CD8-positive, alpha-beta memory T cell (primary cell): Measurements from ENCODE around the gene AGBL4. TPM values are rescaled to one million over a fixed set of nuclear protein-coding genes. Genes with fewer than 3 reads are reported as not detected.
A peak's percentile ranks its signal among the peaks of the same experiment; 100 is the strongest.

Experiments used
- CTCF ChIA-PET: fragments of 350-600 bp; sonication (Branson Sonifier 250); formaldehyde crosslinking; loops from one replicate; lab custom pipeline; 2021; ENCODE audit warnings: antibody characterized with exemption; lab: Charles Lee
- POLR2A ChIA-PET: fragments of 350-600 bp; sonication (Branson Sonifier 250); formaldehyde crosslinking; loops from one replicate; lab custom pipeline; 2021; ENCODE audit warnings: antibody characterized with exemption; lab: Charles Lee
- DNase-seq, 5 donors: peaks; one replicate each; pipeline versions ENCODE4 v3.0.0 to v3.0.0-alpha.2; 2020 to 2022; ENCODE audit warnings: mixed read lengths in 1 of 5
- H3K27ac ChIP-seq: one replicate; pipeline ENCODE4 v1.7.0; 2013; ENCODE audit warnings: low read depth, mild to moderate bottlenecking, low read length, moderate library complexity
- H3K27me3 ChIP-seq: 2 replicates; pipeline ENCODE4 v1.7.0; 2013; ENCODE audit warnings: low read length, mild to moderate bottlenecking; ENCODE audit not compliant: insufficient read depth, poor library complexity, severe bottlenecking
- H3K36me3 ChIP-seq: 2 replicates; pipeline ENCODE4 v1.7.0; 2013; ENCODE audit warnings: mild to moderate bottlenecking, low read length, moderate library complexity; ENCODE audit not compliant: insufficient read depth
- H3K4me1 ChIP-seq: 2 replicates; pipeline ENCODE4 v1.7.0; 2013; ENCODE audit warnings: mild to moderate bottlenecking, low read length, moderate library complexity; ENCODE audit not compliant: insufficient read depth
- H3K4me3 ChIP-seq: 2 replicates; pipeline ENCODE4 v1.7.0; 2013; ENCODE audit warnings: mild to moderate bottlenecking, low read length
- H3K9me3 ChIP-seq: 2 replicates; pipeline ENCODE4 v1.7.0; 2013; ENCODE audit warnings: mild to moderate bottlenecking, low read length
- H3K27ac Mint-ChIP-seq, 8 donors: one replicate each; pipeline ENCODE4 v1.8.0; 2020 to 2021; ENCODE audit warnings: mixed read lengths in 8 of 8, mild to moderate bottlenecking in 6 of 8, inconsistent platforms in 3 of 8, moderate library complexity in 3 of 8
- H3K27me3 Mint-ChIP-seq, 2 donors: one replicate each; pipeline ENCODE4 v1.8.0; 2020 to 2021; ENCODE audit warnings: mixed read lengths in 2 of 2, mild to moderate bottlenecking in 1 of 2, moderate library complexity in 1 of 2
- H3K36me3 Mint-ChIP-seq, 3 donors: one replicate each; pipeline ENCODE4 v1.8.0; 2020 to 2021; ENCODE audit warnings: mixed read lengths in 3 of 3, inconsistent platforms in 1 of 3, mild to moderate bottlenecking in 1 of 3
- H3K4me1 Mint-ChIP-seq, 3 donors: one replicate each; pipeline ENCODE4 v1.8.0; 2020 to 2021; ENCODE audit warnings: mixed read lengths in 3 of 3, inconsistent platforms in 1 of 3, mild to moderate bottlenecking in 1 of 3
- H3K4me3 Mint-ChIP-seq, 7 donors: one replicate each; pipeline ENCODE4 v1.8.0; 2020 to 2021; ENCODE audit warnings: mixed read lengths in 7 of 7, mild to moderate bottlenecking in 6 of 7, moderate library complexity in 4 of 7, inconsistent platforms in 2 of 7
- H3K9me3 Mint-ChIP-seq, 5 donors: one replicate each; pipeline ENCODE4 v1.8.0; 2020 to 2022; ENCODE audit warnings: mixed read lengths in 5 of 5, mild to moderate bottlenecking in 3 of 5, moderate library complexity in 2 of 5, inconsistent platforms in 1 of 5
- polyA plus RNA-seq: library from polyadenylated mRNA; unstranded; fragments of 300-500 nt; fragmentation: Illumina TruSeq; gene quantifications from one replicate; pipeline ENCODE4 v1.2.3, GENCODE V29; 2021
- total RNA-seq, 2 experiments: library from RNA; stranded (reverse); gene quantifications; one replicate each; pipeline ENCODE4 v1.2.3, GENCODE V29; 2021

The AGBL4 gene
- total and polyA plus RNA-seq, 3 experiments from 2014 or later = 0.22 TPM; not detected in 2

DNA sequence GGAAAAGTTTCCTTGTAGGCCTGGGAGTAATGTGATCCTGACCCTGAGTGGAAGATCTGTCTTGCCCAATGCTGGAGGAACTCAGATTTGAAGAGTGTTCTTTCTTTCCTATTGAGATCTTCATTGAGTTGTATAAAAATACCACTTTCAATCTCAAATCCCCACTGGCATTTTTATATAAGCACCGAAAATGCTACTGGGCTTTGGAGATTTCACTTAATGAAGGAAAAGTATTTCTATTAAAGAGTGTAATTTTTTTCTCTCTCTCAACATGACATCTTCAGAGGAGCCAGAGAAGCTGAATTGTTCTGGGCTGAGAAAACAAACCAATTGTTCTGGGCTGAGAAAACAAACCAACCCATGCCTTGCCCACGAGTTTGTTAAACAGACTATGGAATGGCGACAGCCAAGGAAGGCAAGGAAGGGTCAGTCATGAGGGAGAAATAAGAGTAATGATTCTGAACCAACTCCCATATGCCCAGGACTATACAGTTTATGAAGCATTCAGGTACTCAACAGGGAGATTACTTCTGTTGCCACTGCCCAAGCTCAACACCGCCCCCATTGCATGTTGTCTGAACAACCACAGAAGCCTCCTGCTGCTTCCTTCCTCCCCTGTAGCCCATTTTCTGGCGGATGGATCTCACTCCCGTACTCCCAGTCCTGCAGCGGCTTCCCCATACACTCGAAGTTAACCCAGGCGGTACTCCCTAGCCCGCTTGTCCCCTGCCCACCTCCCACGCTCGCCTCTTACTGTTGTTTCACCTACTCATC is 1350.2 kb downstream of the AGBL4 start:
- H3K9me3 Mint-ChIP-seq = peaks cover 0 to 1% (median 0%) of the 10 kb centered on the region in 5 donors
- H3K4me1 Mint-ChIP-seq = peaks cover 0 to 3% (median 0%) of the 10 kb centered on the region in 3 donors
- H3K27ac Mint-ChIP-seq = peak overlapping the region in 1 of 8 donors; percentile 47
- H3K9me3 ChIP-seq = no peaks in the 10 kb centered on the region
- no peak overlapping the region for H3K27ac ChIP-seq
- H3K27me3 ChIP-seq = no peaks in the 10 kb centered on the region
- H3K4me1 ChIP-seq = no peaks in the 10 kb centered on the region
- H3K27me3 Mint-ChIP-seq = peaks cover 6 to 45% of the 10 kb centered on the region in 2 donors
- CTCF ChIA-PET = interaction anchor here (1.5 kb wide), 1 partner anchor 15 kb away, joined by 3 read pairs; no protein-coding TSS in a partner anchor
- H3K4me3 Mint-ChIP-seq = no peak overlapping the region
- H3K36me3 ChIP-seq = no peaks in the 10 kb centered on the region
- POLR2A ChIA-PET = no interaction called here
- no peak for DNase-seq
- no peaks in the 10 kb centered on the region for H3K36me3 Mint-ChIP-seq
- H3K4me3 ChIP-seq = no peak overlapping the region

GRCh38 chr1:48671578-48671977 is 1352.2 kb downstream of the AGBL4 start:
- no peak for DNase-seq
- H3K27ac Mint-ChIP-seq = no peak overlapping the region
- Histone ChIP-seq H3K36me3 (no peaks in the 10 kb centered on the region), H3K4me3 (no peak overlapping the region), H3K27ac (no peak overlapping the region), H3K27me3 (no peaks in the 10 kb centered on the region), H3K9me3 (no peaks in the 10 kb centered on the region), H3K4me1 (no peaks in the 10 kb centered on the region)
- no peak overlapping the region for H3K4me3 Mint-ChIP-seq
- peaks cover 0 to 3% (median 0%) of the 10 kb centered on the region in 5 donors for H3K9me3 Mint-ChIP-seq
- CTCF ChIA-PET = no interaction called here
- H3K27me3 Mint-ChIP-seq = peaks cover 6 to 35% of the 10 kb centered on the region in 2 donors
- no peaks in the 10 kb centered on the region for H3K4me1 Mint-ChIP-seq
- H3K36me3 Mint-ChIP-seq = no peaks in the 10 kb centered on the region
- POLR2A ChIA-PET = no interaction called here

- H3K27ac ChIP-seq = no peak overlapping the region
- ChIA-PET CTCF (no interaction called here), POLR2A (no interaction called here)
- no peak overlapping the region for H3K4me3 Mint-ChIP-seq
- H3K4me1 ChIP-seq = no peaks in the 10 kb centered on the region
- H3K27me3 ChIP-seq = no peaks in the 10 kb centered on the region
- peaks cover 6 to 34% of the 10 kb centered on the region in 2 donors for H3K27me3 Mint-ChIP-seq
- H3K36me3 Mint-ChIP-seq = no peaks in the 10 kb centered on the region
- H3K9me3 Mint-ChIP-seq = peaks cover 0 to 3% (median 0%) of the 10 kb centered on the region in 5 donors
- DNase-seq = no peak
- H3K4me1 Mint-ChIP-seq = no peaks in the 10 kb centered on the region
- H3K9me3 ChIP-seq = no peaks in the 10 kb centered on the region
- no peak overlapping the region for H3K27ac Mint-ChIP-seq
- H3K4me3 ChIP-seq = no peak overlapping the region
- H3K36me3 ChIP-seq = no peaks in the 10 kb centered on the region
These were observed 1353.3 kb downstream of the AGBL4 start for GRCh38 chr1:48670234-48671020.

DNA sequence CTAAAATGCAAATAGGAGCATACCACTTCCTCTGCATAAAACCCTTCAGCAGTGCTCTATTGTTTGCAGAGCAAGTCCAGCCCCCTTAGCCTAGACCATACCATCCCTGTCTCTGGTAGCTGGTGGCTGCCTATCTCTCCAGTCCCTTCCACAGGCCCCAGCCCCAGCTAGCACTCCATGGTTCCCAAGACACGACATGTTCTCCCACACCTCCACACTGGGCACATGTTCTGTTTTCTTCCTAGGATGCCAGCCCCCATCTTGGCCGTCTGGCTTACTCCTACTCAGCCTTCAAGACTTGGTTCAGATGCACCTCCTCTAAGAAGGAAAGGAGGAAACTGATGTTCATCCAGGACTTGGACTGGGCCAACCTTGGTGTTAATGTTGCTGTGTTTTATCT is 1355.4 kb downstream of the AGBL4 start:
- ChIA-PET CTCF (no interaction called here), POLR2A (no interaction called here)
- no peaks in the 10 kb centered on the region for H3K27me3 ChIP-seq
- H3K9me3 ChIP-seq = no peaks in the 10 kb centered on the region
- Mint-ChIP-seq H3K4me1 (no peaks in the 10 kb centered on the region), H3K4me3 (no peak overlapping the region), H3K36me3 (no peaks in the 10 kb centered on the region), H3K27me3 (peaks cover 0 to 16% of the 10 kb centered on the region in 2 donors), H3K27ac (no peak overlapping the region), H3K9me3 (peaks cover 0 to 3% (median 0%) of the 10 kb centered on the region in 5 donors)
- no peak for DNase-seq
- H3K27ac ChIP-seq = no peak overlapping the region
- no peaks in the 10 kb centered on the region for H3K4me1 ChIP-seq
- no peaks in the 10 kb centered on the region for H3K36me3 ChIP-seq
- no peak overlapping the region for H3K4me3 ChIP-seq

DNA sequence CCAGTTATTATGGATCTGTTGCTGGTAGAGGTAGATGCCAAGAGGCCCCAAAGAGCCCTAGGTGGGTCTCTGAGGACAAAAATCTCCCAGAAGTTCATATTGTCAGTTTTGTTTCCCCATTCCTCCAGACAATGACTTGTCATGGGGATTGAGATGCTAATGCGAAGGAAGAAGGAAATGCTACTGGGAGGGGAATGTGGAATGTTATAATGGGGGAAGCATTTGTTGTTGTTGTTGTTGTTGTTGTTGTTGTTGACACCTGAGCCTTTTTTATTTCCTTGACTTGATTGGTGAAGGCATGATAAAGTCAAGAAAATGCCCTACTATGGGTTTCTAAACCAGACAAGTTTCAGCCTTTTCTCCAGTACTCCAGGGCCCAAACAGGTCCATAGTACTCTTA is 1356.0 kb downstream of the AGBL4 start:
- CTCF ChIA-PET = no interaction called here
- peaks cover 0 to 3% (median 0%) of the 10 kb centered on the region in 5 donors for H3K9me3 Mint-ChIP-seq

GRCh38 chr1:48665708-48666407 is 1357.9 kb downstream of the AGBL4 start:
- H3K4me1 Mint-ChIP-seq = no peaks in the 10 kb centered on the region
- no peak overlapping the region for H3K27ac ChIP-seq
- no peaks in the 10 kb centered on the region for H3K9me3 ChIP-seq
- ChIA-PET CTCF (no interaction called here), POLR2A (no interaction called here)
- no peak overlapping the region for H3K4me3 ChIP-seq
- H3K27me3 ChIP-seq = no peaks in the 10 kb centered on the region
- no peaks in the 10 kb centered on the region for H3K36me3 Mint-ChIP-seq
- H3K9me3 Mint-ChIP-seq = peaks cover 0 to 3% (median 0%) of the 10 kb centered on the region in 5 donors
- H3K4me3 Mint-ChIP-seq = no peak overlapping the region
- no peak for DNase-seq
- H3K4me1 ChIP-seq = no peaks in the 10 kb centered on the region
- H3K36me3 ChIP-seq = no peaks in the 10 kb centered on the region
- H3K27ac Mint-ChIP-seq = no peak overlapping the region
- peaks cover 2 to 8% of the 10 kb centered on the region in 2 donors for H3K27me3 Mint-ChIP-seq

More for the DNA sequence above, 1356.0 kb downstream of the AGBL4 start:
- Histone ChIP-seq H3K27ac (no peak overlapping the region), H3K36me3 (no peaks in the 10 kb centered on the region), H3K27me3 (no peaks in the 10 kb centered on the region), H3K4me1 (no peaks in the 10 kb centered on the region), H3K9me3 (no peaks in the 10 kb centered on the region), H3K4me3 (no peak overlapping the region)
- H3K4me1 Mint-ChIP-seq = no peaks in the 10 kb centered on the region
- DNase-seq = no peak
- H3K4me3 Mint-ChIP-seq = no peak overlapping the region
- peaks cover 0 to 11% of the 10 kb centered on the region in 2 donors for H3K27me3 Mint-ChIP-seq
- POLR2A ChIA-PET = no interaction called here
- H3K36me3 Mint-ChIP-seq = no peaks in the 10 kb centered on the region
- H3K27ac Mint-ChIP-seq = no peak overlapping the region

DNA sequence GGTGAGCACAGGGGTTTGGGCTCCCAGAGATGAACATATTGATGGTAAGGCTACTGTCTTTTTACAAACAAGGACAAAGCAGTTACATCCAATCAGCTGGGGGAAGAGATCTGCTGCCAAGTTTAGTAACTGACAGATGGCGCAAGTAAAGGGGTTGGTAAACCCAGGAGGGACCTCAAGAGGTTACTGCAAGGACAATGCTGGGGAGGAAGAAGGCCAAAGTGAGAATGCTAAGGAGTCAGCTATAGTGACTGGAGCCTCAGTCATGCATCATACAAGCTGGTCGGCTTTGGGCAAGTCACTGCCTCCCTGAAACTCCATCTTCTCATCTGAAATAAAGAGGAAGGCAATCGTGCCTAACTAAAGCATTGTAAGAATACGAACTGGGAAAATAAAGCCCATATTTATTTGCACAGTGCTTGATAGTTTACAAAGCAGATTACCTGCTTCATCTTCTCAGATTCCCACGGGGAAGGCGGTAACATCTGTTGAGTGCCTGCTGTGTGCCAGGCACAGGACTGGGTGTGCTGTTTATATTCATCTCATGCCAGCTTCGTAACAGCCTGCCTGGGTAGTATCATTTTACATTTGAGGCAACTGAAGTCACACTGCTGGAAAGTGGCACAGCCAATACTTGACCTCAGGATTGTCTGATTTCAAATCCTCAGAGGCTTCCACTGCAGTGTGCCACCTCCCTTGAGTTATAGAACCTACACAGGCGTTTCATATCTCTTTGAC is 1361.9 kb downstream of the AGBL4 start:
- H3K27ac Mint-ChIP-seq = no peak overlapping the region
- ChIA-PET POLR2A (no interaction called here), CTCF (no interaction called here)
- Histone ChIP-seq H3K9me3 (no peaks in the 10 kb centered on the region), H3K36me3 (no peaks in the 10 kb centered on the region), H3K27ac (no peak overlapping the region), H3K4me1 (no peaks in the 10 kb centered on the region), H3K4me3 (no peak overlapping the region), H3K27me3 (no peaks in the 10 kb centered on the region)
- H3K4me3 Mint-ChIP-seq = no peak overlapping the region
- no peaks in the 10 kb centered on the region for H3K9me3 Mint-ChIP-seq
- DNase-seq = no peak
- no peaks in the 10 kb centered on the region for H3K4me1 Mint-ChIP-seq
- no peaks in the 10 kb centered on the region for H3K36me3 Mint-ChIP-seq
- H3K27me3 Mint-ChIP-seq = peaks cover 0 to 2% of the 10 kb centered on the region in 2 donors
